Endothelial cell of umbilical vein (primary cell): ENCODE measurements around the gene IFI27L2.

Experiments
- CTCF ChIP-seq, 2 donors: IDR thresholded peaks; 1 replicate in 1 of 2; 2 replicates in 1 of 2; pipeline ENCODE4 v1.5.1; 2011; ENCODE audit warnings: low read length in 2 of 2, mild to moderate bottlenecking in 2 of 2, moderate library complexity in 2 of 2, control low read depth in 1 of 2, inconsistent platforms in 1 of 2, low read depth in 1 of 2; ENCODE audit not compliant: insufficient read depth in 1 of 2; ENCODE audit errors: extremely low read depth in 1 of 2
- FOS ChIP-seq: IDR thresholded peaks from 2 replicates; pipeline ENCODE4 v1.6.1; 2011; ENCODE audit warnings: mild to moderate bottlenecking, low read length, moderate library complexity, borderline replicate concordance; ENCODE audit not compliant: insufficient read depth
- MAX ChIP-seq: IDR thresholded peaks from 2 replicates; pipeline ENCODE4 v1.6.1; 2011; ENCODE audit not compliant: insufficient read depth, insufficient read length
- POLR2A ChIP-seq: IDR thresholded peaks from 2 replicates; pipeline ENCODE4 v1.6.1; 2012; ENCODE audit warnings: low read depth, mild to moderate bottlenecking, control low read depth, low read length
- POLR2AphosphoS5 ChIP-seq: IDR thresholded peaks from 2 replicates; pipeline ENCODE4 v1.6.1; 2012; ENCODE audit warnings: low read depth, mild to moderate bottlenecking, control low read depth, low read length, moderate library complexity; ENCODE audit not compliant: insufficient read depth

GRCh38 chr14:94139006-94139405 lies 9.6 kb upstream of the IFI27L2 start:
- TF ChIP-seq POLR2A = no peak
- TF ChIP-seq CTCF (IDR thresholded peaks at IDR 0.05; ENCODE audit: extremely low read depth in 1 of 2, insufficient read depth in 1 of 2, low read depth in 1 of 2, low read length in 2 of 2) = no peak
- no peak for TF ChIP-seq POLR2AphosphoS5
- no peak for TF ChIP-seq FOS
- TF ChIP-seq MAX = no peak
